HG02678 (cell line): Measurements from ENCODE around the gene ALOX5.
"Not testable (repeated sequence)": the region's sequence is repeated elsewhere in the genome, so short reads cannot be mapped to it uniquely, and the experiment has no call there.

Source experiments
- ATAC-seq: cut with Tn5 transposase; IDR thresholded peaks from one replicate; pipeline ENCODE4 v1.9.1; 2021; ENCODE audit warnings: mild to moderate bottlenecking, moderate library complexity; ENCODE audit not compliant: unreplicated experiment

Gene ALOX5

DNA sequence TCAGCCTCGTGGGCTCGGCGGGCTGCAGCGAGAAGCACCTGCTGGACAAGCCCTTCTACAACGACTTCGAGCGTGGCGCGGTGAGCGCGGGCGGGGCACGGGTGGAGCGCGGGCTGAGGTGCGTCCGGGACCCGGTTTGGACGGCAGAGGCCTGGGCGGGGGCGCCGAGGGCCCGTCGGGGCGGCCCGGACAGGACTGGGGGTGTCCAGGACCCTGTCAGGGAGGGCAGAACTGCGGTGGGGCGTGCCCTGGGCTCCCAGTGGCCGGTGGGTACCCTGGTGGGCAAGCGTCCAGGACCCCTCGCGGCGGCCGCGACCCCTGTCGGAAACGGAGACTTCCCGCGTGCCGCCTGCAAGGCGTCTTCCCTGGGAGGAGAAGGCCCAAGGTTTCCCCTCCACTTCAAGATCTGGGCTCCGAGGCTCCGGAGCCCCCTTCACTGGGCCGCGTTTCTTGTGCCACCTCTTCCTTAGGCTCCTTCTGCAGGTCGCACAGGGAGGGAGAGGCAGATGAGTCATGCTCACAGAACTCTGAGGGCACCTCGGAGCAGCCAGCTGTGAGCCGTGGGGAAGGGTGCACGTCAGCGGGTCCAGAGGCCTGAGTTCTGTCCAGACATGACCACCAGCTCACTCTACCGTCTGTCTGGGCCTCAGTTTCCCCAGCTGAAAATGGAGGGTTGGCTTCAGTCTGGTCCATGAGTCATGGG is 485 bp downstream of the ALOX5 start:
- ATAC-seq = peak; percentile 14

DNA sequence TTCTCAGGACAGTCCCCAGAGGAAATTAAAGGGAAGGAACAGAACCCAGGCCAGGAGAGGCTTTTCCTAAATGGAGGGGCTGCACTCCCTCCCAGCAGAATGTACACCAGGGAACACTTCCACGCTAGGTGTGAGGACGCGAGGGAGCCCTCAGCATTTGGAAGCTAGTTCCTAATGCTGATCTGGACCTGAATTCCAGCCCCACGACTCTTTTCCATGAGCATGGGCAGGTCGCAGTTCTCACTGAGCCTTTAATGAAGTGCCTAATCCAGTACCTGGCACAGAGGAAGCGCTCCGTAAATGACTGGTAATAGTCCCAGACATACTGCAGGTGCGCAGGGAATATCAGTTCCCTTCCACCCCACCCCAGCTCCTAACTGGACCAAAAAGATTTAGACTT is 1.1 kb downstream of the ALOX5 start:
- ATAC-seq = no peak

DNA sequence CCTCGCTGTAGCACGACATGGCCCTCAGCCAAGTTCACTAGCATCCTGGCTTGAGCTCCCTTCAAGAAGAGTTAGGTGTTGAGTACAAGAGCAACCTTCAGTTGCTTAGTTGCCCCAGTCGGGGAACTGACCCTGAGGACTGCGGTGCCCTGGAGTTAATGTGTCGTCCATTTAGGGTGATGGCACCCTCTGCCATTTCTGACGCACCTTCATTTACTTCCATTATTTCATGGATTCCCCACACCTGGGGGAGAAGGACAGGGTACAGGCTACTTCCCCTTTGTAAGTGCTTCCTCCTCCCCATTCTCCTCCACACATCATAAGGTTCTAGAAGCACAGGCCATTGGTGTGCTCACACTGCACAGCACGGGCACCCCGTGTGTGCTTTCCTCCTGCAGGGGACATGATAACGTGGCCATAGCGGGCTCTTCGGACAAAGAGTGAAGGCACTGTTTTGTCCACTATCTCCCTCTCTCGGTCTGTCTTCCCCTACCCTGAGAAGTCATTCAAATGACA is 1.8 kb downstream of the ALOX5 start:
- ATAC-seq = no peak

- no peak for ATAC-seq
These were observed 2.4 kb downstream of the ALOX5 start for GRCh38 chr10:45376371-45376801.

- no peak for ATAC-seq
These were observed 3.3 kb downstream of the ALOX5 start for GRCh38 chr10:45377321-45377720.

DNA sequence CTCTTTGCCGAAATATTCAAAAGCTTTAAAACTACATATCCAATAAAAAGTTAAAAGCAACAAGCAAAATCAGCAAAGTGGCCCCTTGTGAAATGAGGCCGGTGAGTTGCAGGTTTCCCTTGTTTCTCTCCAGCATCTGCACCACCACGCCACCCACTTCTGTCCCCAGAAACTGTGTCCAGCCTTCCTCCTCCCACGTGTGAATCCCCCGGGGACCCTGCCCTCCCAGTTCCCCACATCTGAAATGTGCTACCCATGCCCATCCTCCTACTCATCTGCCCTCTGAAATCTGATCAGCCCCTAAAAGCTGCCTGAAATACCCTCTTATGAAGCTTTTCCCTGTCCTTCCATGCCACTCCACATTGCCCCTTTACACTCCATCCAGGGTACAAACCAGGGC is 3.8 kb downstream of the ALOX5 start:
- no peak for ATAC-seq

- ATAC-seq = no peak
These were observed 5.1 kb downstream of the ALOX5 start for GRCh38 chr10:45378914-45379726.

GRCh38 chr10:45379891-45380540 is 6.0 kb downstream of the ALOX5 start:
- no peak for ATAC-seq

- no peak for ATAC-seq
These were observed 7.0 kb downstream of the ALOX5 start for GRCh38 chr10:45380903-45381620.

GRCh38 chr10:45382591-45382990 is 8.6 kb downstream of the ALOX5 start:
- ATAC-seq = no peak

GRCh38 chr10:45383682-45384330 is 9.8 kb downstream of the ALOX5 start:
- no peak for ATAC-seq

DNA sequence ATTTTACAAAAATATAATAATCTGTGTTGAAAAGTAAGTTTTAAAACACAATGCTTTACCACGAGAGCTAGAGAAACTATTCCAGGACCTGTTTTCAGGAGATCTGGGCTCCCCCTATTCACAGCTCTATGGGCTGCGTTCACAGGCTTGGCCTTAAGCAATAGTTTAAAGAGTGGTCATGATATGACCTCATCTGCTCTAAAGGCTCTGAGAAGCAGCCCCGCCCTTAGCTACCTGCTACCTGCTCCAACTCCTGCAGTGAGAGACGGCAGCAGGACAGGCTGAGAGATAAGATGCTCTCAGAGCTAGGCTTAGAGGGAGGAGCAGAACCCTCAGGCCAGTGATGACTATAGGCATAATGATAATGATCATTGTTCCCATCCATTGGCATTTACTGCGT is 12.6 kb downstream of the ALOX5 start:
- ATAC-seq = no peak

GRCh38 chr10:45387096-45387893 is 13.3 kb downstream of the ALOX5 start:
- ATAC-seq = no peak

DNA sequence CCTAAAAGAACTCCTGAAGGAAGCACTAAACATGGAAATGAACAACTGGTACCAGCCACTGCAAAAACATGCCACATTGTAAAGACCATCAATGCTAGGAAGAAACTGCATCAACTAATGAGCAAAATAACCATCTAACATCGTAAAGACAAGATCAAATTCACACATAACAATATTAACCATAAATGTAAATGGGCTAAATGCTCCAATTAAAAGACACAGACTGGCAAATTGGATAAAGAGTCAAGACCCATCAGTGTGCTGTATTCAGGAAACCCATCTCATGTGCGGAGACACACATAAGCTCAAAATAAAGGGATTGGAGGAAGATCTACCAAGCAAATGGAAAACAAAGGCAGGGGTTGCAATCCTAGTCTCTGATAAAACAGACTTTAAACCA is 15.7 kb downstream of the ALOX5 start:
- not testable (repeated sequence) for ATAC-seq

GRCh38 chr10:45391636-45392035 is 17.6 kb downstream of the ALOX5 start:
- not testable (repeated sequence) for ATAC-seq

DNA sequence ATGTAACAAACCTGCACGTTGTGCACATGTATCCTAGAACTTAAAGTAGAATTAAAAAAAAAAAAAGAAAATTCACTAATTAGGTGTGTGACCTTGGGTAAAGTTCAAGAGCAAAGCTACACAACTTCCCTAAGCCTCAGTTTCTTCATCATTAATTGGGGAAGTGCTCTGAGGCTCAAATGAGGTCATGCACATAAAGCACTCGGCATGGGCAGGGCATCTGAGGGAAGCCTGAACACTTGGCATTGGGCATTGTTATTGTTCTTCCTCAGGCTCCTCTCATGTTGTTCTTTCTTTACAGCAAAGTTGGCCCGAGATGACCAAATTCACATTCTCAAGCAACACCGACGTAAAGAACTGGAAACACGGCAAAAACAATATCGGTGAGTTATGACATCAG is 21.5 kb downstream of the ALOX5 start:
- no peak for ATAC-seq

DNA sequence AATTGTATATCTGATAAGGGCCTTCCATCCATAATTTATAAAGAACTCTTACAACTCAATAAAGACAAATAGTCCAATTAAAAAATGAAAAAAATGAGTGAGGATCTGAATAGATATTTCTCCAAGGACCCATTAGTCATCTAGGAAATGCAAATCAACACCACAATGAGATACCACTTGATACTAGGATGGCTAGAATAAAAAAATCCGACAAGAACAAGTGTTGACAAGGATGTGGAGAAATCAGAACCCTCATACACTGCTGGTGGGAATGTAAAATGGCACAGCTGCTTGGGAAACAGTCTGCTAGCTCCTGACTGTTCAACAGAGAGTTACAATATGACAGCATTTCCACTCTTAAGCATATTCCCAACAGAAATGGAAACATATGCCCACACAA is 24.6 kb downstream of the ALOX5 start:
- no peak for ATAC-seq

DNA sequence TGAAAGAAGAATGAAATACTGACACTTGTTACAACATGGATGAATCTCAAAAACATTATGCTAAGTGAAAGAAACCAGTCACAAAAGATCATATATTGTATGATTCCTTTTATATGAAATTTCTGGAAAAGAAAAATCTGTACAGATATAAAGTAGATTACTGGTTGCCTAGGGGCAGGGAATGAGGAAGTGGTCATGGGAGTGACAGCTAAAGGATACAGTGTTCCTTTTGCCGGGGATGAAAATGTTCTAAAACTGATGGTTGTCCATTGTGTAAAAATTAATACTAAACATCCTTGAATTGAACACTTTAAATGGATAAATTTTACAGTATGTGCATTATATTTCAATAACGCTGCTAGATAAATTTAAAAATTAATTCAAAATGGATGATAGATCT is 25.1 kb downstream of the ALOX5 start:
- ATAC-seq = no peak

DNA sequence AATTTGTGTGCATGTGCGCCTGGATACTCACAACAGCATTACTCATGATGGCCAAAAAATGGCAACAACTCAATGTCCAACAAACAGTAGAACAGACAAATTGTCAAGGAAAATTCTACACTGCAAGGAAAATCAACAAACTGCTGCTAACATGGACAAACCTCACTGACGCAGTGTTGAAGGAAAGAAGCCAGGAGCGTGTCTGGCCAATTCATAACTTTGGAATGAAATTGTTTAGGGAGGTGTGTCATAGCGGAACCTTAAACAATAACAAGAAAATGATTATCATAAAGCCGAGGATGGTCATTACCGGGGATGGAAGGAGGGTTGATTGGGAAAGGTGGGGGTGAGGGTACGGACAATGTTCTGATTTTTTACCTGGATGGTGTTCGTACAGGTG is 29.1 kb downstream of the ALOX5 start:
- no peak for ATAC-seq
